HepG2 (cell line): ENCODE results near the gene PAM16. TPM values are rescaled to one million over a fixed set of nuclear protein-coding genes. Genes with fewer than 3 reads are reported as not detected.
A peak's percentile ranks its signal among the peaks of the same experiment; 100 is the strongest.

ENCODE experiments used
- CSRNP2 ChIP-seq: sonication (generic); formaldehyde crosslinking; conservative IDR thresholded peaks from 2 replicates; pipeline ENCODE4 v1.8.0; 2022; ENCODE audit warnings: low read depth, missing genetic modification reagents
- ELF3 ChIP-seq: IDR thresholded peaks from 2 replicates; pipeline ENCODE4 v1.6.1; 2016; ENCODE audit warnings: missing genetic modification reagents, missing compliant biosample characterization
- GABPA ChIP-seq, 2 experiments: IDR thresholded peaks; 2 replicates each; pipeline ENCODE4 v1.6.1; 2011 to 2016; ENCODE audit warnings: low read depth in 2 of 2, low read length in 1 of 2, missing biosample characterization in 1 of 2, missing genetic modification characterization in 1 of 2
- HDAC1 ChIP-seq: sonication (generic); formaldehyde crosslinking; IDR thresholded peaks from 2 replicates; pipeline ENCODE4 v1.5.1; 2020; ENCODE audit warnings: mild to moderate bottlenecking, missing genetic modification reagents
- HOXA7 ChIP-seq: sonication (generic); formaldehyde crosslinking; IDR thresholded peaks from 2 replicates; pipeline ENCODE4 v1.8.1; 2022; ENCODE audit warnings: mild to moderate bottlenecking, missing genetic modification reagents, moderate library complexity
- KLF12 ChIP-seq: sonication (generic); formaldehyde crosslinking; IDR thresholded peaks from 2 replicates; pipeline ENCODE4 v1.4.0; 2020; ENCODE audit warnings: missing genetic modification reagents, borderline replicate concordance
- MAFG ChIP-seq: sonication (generic); formaldehyde crosslinking; IDR thresholded peaks from 2 replicates; pipeline ENCODE4 v1.5.1; 2020; ENCODE audit warnings: mild to moderate bottlenecking, missing genetic modification reagents
- NKX3-1 ChIP-seq: sonication (generic); formaldehyde crosslinking; IDR thresholded peaks from 2 replicates; pipeline ENCODE4 v1.5.0; 2020; ENCODE audit warnings: missing genetic modification reagents
- SNAPC2 ChIP-seq: sonication (generic); formaldehyde crosslinking; IDR thresholded peaks from 2 replicates; pipeline ENCODE4 v1.8.1; 2022; ENCODE audit warnings: mild to moderate bottlenecking, missing genetic modification reagents
- TCF12 ChIP-seq, 2 experiments: fragments of 450-650 bp in 1 of 2; sonication (generic) in 1 of 2; formaldehyde crosslinking in 1 of 2; IDR thresholded peaks; 2 replicates each; pipeline versions ENCODE4 v1.6.1 to v1.8.0; 2017 to 2022; ENCODE audit warnings: antibody characterized with exemption in 1 of 2, mild to moderate bottlenecking in 1 of 2, missing genetic modification reagents in 1 of 2, moderate library complexity in 1 of 2
- ZMYM3 ChIP-seq: sonication (generic); formaldehyde crosslinking; IDR thresholded peaks from 2 replicates; pipeline ENCODE4 v1.5.1; 2020; ENCODE audit warnings: mild to moderate bottlenecking, missing genetic modification reagents
- ZNF501 ChIP-seq: sonication (generic); formaldehyde crosslinking; IDR thresholded peaks from 2 replicates; pipeline ENCODE4 v1.5.1; 2020; ENCODE audit warnings: mild to moderate bottlenecking, moderate library complexity, missing genetic modification reagents
- ZNF530 ChIP-seq: sonication (generic); formaldehyde crosslinking; IDR thresholded peaks from 2 replicates; pipeline ENCODE4 v1.5.0; 2020; ENCODE audit warnings: low read depth, mild to moderate bottlenecking, missing genetic modification reagents
- ZNF563 ChIP-seq: sonication (generic); formaldehyde crosslinking; IDR thresholded peaks from 2 replicates; pipeline ENCODE4 v1.8.0; 2022; ENCODE audit warnings: mild to moderate bottlenecking, moderate library complexity, missing genetic modification reagents
- ZNF776 ChIP-seq: sonication (generic); formaldehyde crosslinking; IDR thresholded peaks from 2 replicates; pipeline ENCODE4 v1.4.0; 2020; ENCODE audit warnings: mild to moderate bottlenecking, missing genetic modification reagents
- polyA plus RNA-seq, 8 experiments: library from polyadenylated mRNA; depleted of rRNA in 3 of 8; stranded (reverse) in 7 of 8; unstranded in 1 of 8; fragments of >200 nt; fragmentation: Illumina TruSeq in 4 of 8; extraction: Trizol in 4 of 8; gene quantifications; 2 replicates each; pipeline versions ENCODE4 v1.2.1 to v1.2.3, GENCODE V29; 2011 to 2016; ENCODE audit warnings: low read depth in 4 of 8, missing spikeins in 1 of 8, mixed read lengths in 1 of 8; ENCODE audit not compliant: insufficient read depth in 1 of 8
- total RNA-seq, 5 experiments: library from RNA; depleted of rRNA; stranded (reverse); fragments of >200 nt; fragmentation: Illumina TruSeq; extraction: Trizol; gene quantifications; 2 replicates each; pipeline ENCODE4 v1.2.3, GENCODE V29; 2016; ENCODE audit warnings: low read depth in 1 of 5
- TF ChIP-seq, protein P1 (sequence below): sonication (generic); formaldehyde crosslinking; IDR thresholded peaks from 2 replicates; pipeline ENCODE4 v1.4.0; 2020; ENCODE audit warnings: missing genetic modification reagents, borderline replicate concordance
- TF ChIP-seq, protein P2 (sequence below): sonication (generic); formaldehyde crosslinking; IDR thresholded peaks from 2 replicates; pipeline ENCODE4 v1.5.0; 2020; ENCODE audit warnings: mild to moderate bottlenecking, missing genetic modification reagents, borderline replicate concordance
- TF ChIP-seq, protein P3 (sequence below): sonication (generic); formaldehyde crosslinking; IDR thresholded peaks from 2 replicates; pipeline ENCODE4 v1.4.0; 2020; ENCODE audit warnings: mild to moderate bottlenecking, missing genetic modification reagents

Gene PAM16
- total and polyA plus RNA-seq, 2 of the 13 experiments (the other 11 are each of a cell fraction or from before 2014, with no cell fraction given) = 51.5 to 51.8 TPM

- TF ChIP-seq, protein P1, sequence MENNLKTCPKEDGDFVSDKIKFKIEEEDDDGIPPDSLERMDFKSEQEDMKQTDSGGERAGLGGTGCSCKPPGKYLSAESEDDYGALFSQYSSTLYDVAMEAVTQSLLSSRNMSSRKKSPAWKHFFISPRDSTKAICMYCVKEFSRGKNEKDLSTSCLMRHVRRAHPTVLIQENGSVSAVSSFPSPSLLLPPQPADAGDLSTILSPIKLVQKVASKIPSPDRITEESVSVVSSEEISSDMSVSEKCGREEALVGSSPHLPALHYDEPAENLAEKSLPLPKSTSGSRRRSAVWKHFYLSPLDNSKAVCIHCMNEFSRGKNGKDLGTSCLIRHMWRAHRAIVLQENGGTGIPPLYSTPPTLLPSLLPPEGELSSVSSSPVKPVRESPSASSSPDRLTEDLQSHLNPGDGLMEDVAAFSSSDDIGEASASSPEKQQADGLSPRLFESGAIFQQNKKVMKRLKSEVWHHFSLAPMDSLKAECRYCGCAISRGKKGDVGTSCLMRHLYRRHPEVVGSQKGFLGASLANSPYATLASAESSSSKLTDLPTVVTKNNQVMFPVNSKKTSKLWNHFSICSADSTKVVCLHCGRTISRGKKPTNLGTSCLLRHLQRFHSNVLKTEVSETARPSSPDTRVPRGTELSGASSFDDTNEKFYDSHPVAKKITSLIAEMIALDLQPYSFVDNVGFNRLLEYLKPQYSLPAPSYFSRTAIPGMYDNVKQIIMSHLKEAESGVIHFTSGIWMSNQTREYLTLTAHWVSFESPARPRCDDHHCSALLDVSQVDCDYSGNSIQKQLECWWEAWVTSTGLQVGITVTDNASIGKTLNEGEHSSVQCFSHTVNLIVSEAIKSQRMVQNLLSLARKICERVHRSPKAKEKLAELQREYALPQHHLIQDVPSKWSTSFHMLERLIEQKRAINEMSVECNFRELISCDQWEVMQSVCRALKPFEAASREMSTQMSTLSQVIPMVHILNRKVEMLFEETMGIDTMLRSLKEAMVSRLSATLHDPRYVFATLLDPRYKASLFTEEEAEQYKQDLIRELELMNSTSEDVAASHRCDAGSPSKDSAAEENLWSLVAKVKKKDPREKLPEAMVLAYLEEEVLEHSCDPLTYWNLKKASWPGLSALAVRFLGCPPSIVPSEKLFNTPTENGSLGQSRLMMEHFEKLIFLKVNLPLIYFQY = no peak
- TF ChIP-seq, protein P2, sequence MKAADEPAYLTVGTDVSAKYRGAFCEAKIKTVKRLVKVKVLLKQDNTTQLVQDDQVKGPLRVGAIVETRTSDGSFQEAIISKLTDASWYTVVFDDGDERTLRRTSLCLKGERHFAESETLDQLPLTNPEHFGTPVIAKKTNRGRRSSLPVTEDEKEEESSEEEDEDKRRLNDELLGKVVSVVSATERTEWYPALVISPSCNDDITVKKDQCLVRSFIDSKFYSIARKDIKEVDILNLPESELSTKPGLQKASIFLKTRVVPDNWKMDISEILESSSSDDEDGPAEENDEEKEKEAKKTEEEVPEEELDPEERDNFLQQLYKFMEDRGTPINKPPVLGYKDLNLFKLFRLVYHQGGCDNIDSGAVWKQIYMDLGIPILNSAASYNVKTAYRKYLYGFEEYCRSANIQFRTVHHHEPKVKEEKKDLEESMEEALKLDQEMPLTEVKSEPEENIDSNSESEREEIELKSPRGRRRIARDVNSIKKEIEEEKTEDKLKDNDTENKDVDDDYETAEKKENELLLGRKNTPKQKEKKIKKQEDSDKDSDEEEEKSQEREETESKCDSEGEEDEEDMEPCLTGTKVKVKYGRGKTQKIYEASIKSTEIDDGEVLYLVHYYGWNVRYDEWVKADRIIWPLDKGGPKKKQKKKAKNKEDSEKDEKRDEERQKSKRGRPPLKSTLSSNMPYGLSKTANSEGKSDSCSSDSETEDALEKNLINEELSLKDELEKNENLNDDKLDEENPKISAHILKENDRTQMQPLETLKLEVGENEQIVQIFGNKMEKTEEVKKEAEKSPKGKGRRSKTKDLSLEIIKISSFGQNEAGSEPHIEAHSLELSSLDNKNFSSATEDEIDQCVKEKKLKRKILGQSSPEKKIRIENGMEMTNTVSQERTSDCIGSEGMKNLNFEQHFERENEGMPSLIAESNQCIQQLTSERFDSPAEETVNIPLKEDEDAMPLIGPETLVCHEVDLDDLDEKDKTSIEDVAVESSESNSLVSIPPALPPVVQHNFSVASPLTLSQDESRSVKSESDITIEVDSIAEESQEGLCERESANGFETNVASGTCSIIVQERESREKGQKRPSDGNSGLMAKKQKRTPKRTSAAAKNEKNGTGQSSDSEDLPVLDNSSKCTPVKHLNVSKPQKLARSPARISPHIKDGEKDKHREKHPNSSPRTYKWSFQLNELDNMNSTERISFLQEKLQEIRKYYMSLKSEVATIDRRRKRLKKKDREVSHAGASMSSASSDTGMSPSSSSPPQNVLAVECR = 0 out of 2 replicates have a peak, but pooled peaks have one; percentile 26
- no peak for TF ChIP-seq MAFG
- TF ChIP-seq, protein P3, sequence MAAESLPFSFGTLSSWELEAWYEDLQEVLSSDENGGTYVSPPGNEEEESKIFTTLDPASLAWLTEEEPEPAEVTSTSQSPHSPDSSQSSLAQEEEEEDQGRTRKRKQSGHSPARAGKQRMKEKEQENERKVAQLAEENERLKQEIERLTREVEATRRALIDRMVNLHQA = no peak
- no peak for TF ChIP-seq ZMYM3 (CRISPR knock-in tag)
- TF ChIP-seq ZNF776 (CRISPR knock-in tag) = no peak
- TF ChIP-seq KLF12 (CRISPR knock-in tag) = no peak
- no peak for TF ChIP-seq HDAC1 (CRISPR knock-in tag)
- TF ChIP-seq GABPA (IDR thresholded peaks at IDR 0.05; ENCODE audit: low read depth, low read length) = peak; percentile 71
- TF ChIP-seq GABPA (CRISPR knock-in tag; IDR thresholded peaks at IDR 0.05; ENCODE audit: low read depth) = no peak
- TF ChIP-seq ELF3 (CRISPR knock-in tag) = peak; percentile 42; the same call in 1 of the 2 replicates
- TF ChIP-seq TCF12 (IDR thresholded peaks at IDR 0.05) = no peak
- TF ChIP-seq TCF12 (CRISPR knock-in tag; IDR thresholded peaks at IDR 0.05) = 0 out of 2 replicates have a peak, but pooled peaks have one; percentile 40
- TF ChIP-seq ZNF563 (CRISPR knock-in tag) = no peak
- TF ChIP-seq ZNF530 (CRISPR knock-in tag) = no peak
- no peak for TF ChIP-seq SNAPC2
- TF ChIP-seq HOXA7 (CRISPR knock-in tag) = no peak
- no peak for TF ChIP-seq ZNF501 (CRISPR knock-in tag)
- TF ChIP-seq CSRNP2 (CRISPR knock-in tag) = no peak
- no peak for TF ChIP-seq NKX3-1 (CRISPR knock-in tag)
Measured at GRCh38 chr16:4307215-4308037, 43.7 kb downstream of the PAM16 start (continued).
